Esophagus (tissue), 2 donors: ENCODE measurements around the gene AGPAT4. TPM values are rescaled to one million over a fixed set of nuclear protein-coding genes. Genes with fewer than 3 reads are reported as not detected.
"Not testable (repeated sequence)": the region's sequence is repeated elsewhere in the genome, so short reads cannot be mapped to it uniquely, and the experiment has no call there.

Experiments
- H3K27ac ChIP-seq, 2 donors: one replicate each; pipeline ENCODE4 v1.5.1; 2013; ENCODE audit warnings: low read depth in 2 of 2, mild to moderate bottlenecking in 2 of 2, inconsistent platforms in 1 of 2, low read length in 1 of 2, moderate library complexity in 1 of 2
- H3K27me3 ChIP-seq, 2 donors: one replicate each; pipeline ENCODE4 v1.6.1; 2013; ENCODE audit warnings: low read length in 2 of 2, control low read depth in 1 of 2, mild to moderate bottlenecking in 1 of 2; ENCODE audit not compliant: insufficient read depth in 2 of 2, control insufficient read depth in 1 of 2
- H3K36me3 ChIP-seq, 2 donors: one replicate each; pipeline ENCODE4 v1.6.1; 2013; ENCODE audit warnings: low read length in 1 of 2; ENCODE audit not compliant: control insufficient read depth in 2 of 2, insufficient read depth in 2 of 2
- H3K4me1 ChIP-seq, 2 donors: one replicate each; pipeline ENCODE4 v1.6.1; 2013; ENCODE audit warnings: low read length in 1 of 2; ENCODE audit not compliant: control insufficient read depth in 2 of 2, insufficient read depth in 2 of 2
- H3K4me3 ChIP-seq, 2 donors: one replicate each; pipeline ENCODE4 v1.5.1; 2013; ENCODE audit warnings: low read length in 2 of 2, mild to moderate bottlenecking in 2 of 2, low read depth in 1 of 2, moderate library complexity in 1 of 2
- H3K9me3 ChIP-seq, 2 donors: one replicate each; pipeline ENCODE4 v1.6.1; 2013; ENCODE audit warnings: mild to moderate bottlenecking in 2 of 2, low read depth in 1 of 2, low read length in 1 of 2, moderate library complexity in 1 of 2; ENCODE audit not compliant: control insufficient read depth in 2 of 2, insufficient read depth in 1 of 2
- WGBS, 2 donors: extraction: QIAGEN DNeasy Blood & Tissue Kit; methylation state at CpG; one replicate each; pipeline ENCODE4 v1.1.7; 2013; 5-methylcytosine and 5-hydroxymethylcytosine counted together
- polyA plus RNA-seq, 2 donors: library from polyadenylated mRNA; stranded (reverse); fragments of 200-250 nt; gene quantifications; one replicate each; pipeline ENCODE4 v1.2.3, GENCODE V29; 2013
- donor health status: healthy with polysubstance abuse.
- donor health status: Bipolar disorder and iron deficiency.

AGPAT4 gene
- polyA plus RNA-seq, 2 donors, result 1.4 to 2.0 TPM

GRCh38 chr6:161186173-161186769, 87.6 kb downstream of the AGPAT4 start:
- H3K4me3 ChIP-seq, result no peak overlapping the region
- H3K4me1 ChIP-seq, result no peaks in the 10 kb centered on the region
- WGBS, 2 donors, result 83 to 85% methylated on average over 17 of the region's 17 CpGs
- H3K27me3 ChIP-seq, result no peaks in the 10 kb centered on the region
- H3K36me3 ChIP-seq, result peaks cover 0 to 2% of the 10 kb centered on the region in 2 donors
- H3K27ac ChIP-seq, result no peak overlapping the region
- no peaks in the 10 kb centered on the region for H3K9me3 ChIP-seq

GRCh38 chr6:161181121-161181520, 92.7 kb downstream of the AGPAT4 start:
- H3K36me3 ChIP-seq, result peaks cover 0 to 2% of the 10 kb centered on the region in 2 donors
- WGBS, 2 donors, result 88 to 92% methylated on average over 8 of the region's 8 CpGs
- H3K4me1 ChIP-seq, result peaks cover 0 to 2% of the 10 kb centered on the region in 2 donors
- H3K9me3 ChIP-seq, result no peaks in the 10 kb centered on the region
- H3K4me3 ChIP-seq, result no peak overlapping the region
- H3K27me3 ChIP-seq, result no peaks in the 10 kb centered on the region
- H3K27ac ChIP-seq, result no peak overlapping the region

GRCh38 chr6:161178155-161178554, 95.7 kb downstream of the AGPAT4 start:
- H3K9me3 ChIP-seq, H3K4me3 ChIP-seq, H3K4me1 ChIP-seq, H3K27me3 ChIP-seq, H3K36me3 ChIP-seq, H3K27ac ChIP-seq: not testable (repeated sequence)
- WGBS, 2 donors, result 93 to 97% methylated on average over 14 of the region's 14 CpGs

- 93 to 95% methylated on average over 3 of the region's 3 CpGs for WGBS, 2 donors
- not testable (repeated sequence) for H3K4me3 ChIP-seq, H3K4me1 ChIP-seq, H3K27ac ChIP-seq, H3K36me3 ChIP-seq, H3K27me3 ChIP-seq, H3K9me3 ChIP-seq
Observed at GRCh38 chr6:161176428-161176827, 97.4 kb downstream of the AGPAT4 start.

- H3K4me1 ChIP-seq, H3K27ac ChIP-seq, H3K27me3 ChIP-seq, H3K36me3 ChIP-seq, H3K4me3 ChIP-seq, H3K9me3 ChIP-seq: not testable (repeated sequence)
- 10% methylated on average over 1 of the region's 1 CpG; no CpG with 5 or more reads in 1 of the 2 donors for WGBS, 2 donors
Observed at GRCh38 chr6:161172769-161173168, 101.1 kb downstream of the AGPAT4 start.

- no peaks in the 10 kb centered on the region for H3K27me3 ChIP-seq
- no peak overlapping the region for H3K4me3 ChIP-seq
- WGBS, 2 donors, result 76 to 93% methylated on average over 2 of the region's 2 CpGs
- peaks cover 2% of the 10 kb centered on the region in 2 donors for H3K4me1 ChIP-seq
- H3K9me3 ChIP-seq, result no peaks in the 10 kb centered on the region
- no peak overlapping the region for H3K27ac ChIP-seq
- no peaks in the 10 kb centered on the region for H3K36me3 ChIP-seq
Observed at GRCh38 chr6:161171207-161171606, 102.7 kb downstream of the AGPAT4 start.

GRCh38 chr6:161169696-161170095, 104.2 kb downstream of the AGPAT4 start:
- H3K27ac ChIP-seq, result no peak overlapping the region
- H3K4me3 ChIP-seq, result no peak overlapping the region
- no peaks in the 10 kb centered on the region for H3K9me3 ChIP-seq
- peaks cover 2% of the 10 kb centered on the region in 2 donors for H3K4me1 ChIP-seq
- WGBS, 2 donors, result 57 to 66% methylated on average over 4 of the region's 4 CpGs
- H3K27me3 ChIP-seq, result no peaks in the 10 kb centered on the region
- no peaks in the 10 kb centered on the region for H3K36me3 ChIP-seq

GRCh38 chr6:161169035-161169434, 104.8 kb downstream of the AGPAT4 start:
- WGBS, 2 donors, result 90 to 96% methylated on average over 2 of the region's 2 CpGs
- H3K9me3 ChIP-seq, result no peaks in the 10 kb centered on the region

GRCh38 chr6:161168281-161168891, 105.5 kb downstream of the AGPAT4 start:
- WGBS, 2 donors, result 60 to 66% methylated on average over 14 of the region's 14 CpGs
- Histone ChIP-seq H3K27me3 (no peaks in the 10 kb centered on the region), H3K9me3 (no peaks in the 10 kb centered on the region), H3K36me3 (peaks cover 0 to 3% of the 10 kb centered on the region in 2 donors), H3K4me1 (peaks cover 2% of the 10 kb centered on the region in 2 donors), H3K4me3 (no peak overlapping the region), H3K27ac (no peak overlapping the region)

More at GRCh38 chr6:161169035-161169434, 104.8 kb downstream of the AGPAT4 start:
- Histone ChIP-seq H3K4me3 (no peak overlapping the region), H3K27me3 (no peaks in the 10 kb centered on the region), H3K4me1 (peaks cover 2% of the 10 kb centered on the region in 2 donors), H3K36me3 (peaks cover 0 to 3% of the 10 kb centered on the region in 2 donors), H3K27ac (no peak overlapping the region)

- peaks cover 2 to 3% of the 10 kb centered on the region in 2 donors for H3K4me1 ChIP-seq
- 92 to 95% methylated on average over 5 of the region's 5 CpGs for WGBS, 2 donors
- no peaks in the 10 kb centered on the region for H3K9me3 ChIP-seq
- peaks cover 0 to 3% of the 10 kb centered on the region in 2 donors for H3K36me3 ChIP-seq
- no peaks in the 10 kb centered on the region for H3K27me3 ChIP-seq
- H3K4me3 ChIP-seq, result no peak overlapping the region
- H3K27ac ChIP-seq, result no peak overlapping the region
Observed at GRCh38 chr6:161166677-161167076, 107.2 kb downstream of the AGPAT4 start.
